ENCODE data around the gene FBXL14. TPM values are rescaled to one million over a fixed set of nuclear protein-coding genes. Genes with fewer than 3 reads are reported as not detected.

Gene FBXL14
- polyA plus RNA-seq, 1 of the 3 experiments (the other 2 are of a cell fraction) = 11.3 TPM

DNA sequence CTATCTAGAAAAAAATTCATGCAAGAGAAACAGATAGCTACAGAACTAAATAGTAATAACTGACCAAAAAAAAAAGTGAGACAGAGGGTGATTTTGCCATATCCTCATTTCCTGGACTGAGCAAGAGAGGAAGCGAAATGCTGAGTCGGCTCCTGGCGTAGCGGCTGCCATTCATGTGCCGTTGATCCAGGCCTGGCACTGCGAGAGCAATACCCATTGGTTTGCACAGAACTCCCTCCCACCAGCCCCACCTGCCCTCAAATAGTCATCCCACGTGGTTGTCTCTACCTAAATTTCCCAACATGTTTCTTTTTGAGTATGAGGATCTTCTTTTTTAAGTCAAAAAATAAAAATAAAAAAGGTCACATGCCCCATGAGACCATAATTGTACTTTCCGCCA, 25.2 kb upstream of the FBXL14 start:
- Histone ChIP-seq H3K36me3 (replicated peaks in 1 of 2; ENCODE audit: control insufficient read depth in 1 of 2, insufficient read depth in 2 of 2, low read length in 1 of 2) (peaks cover 0 to 6% of the 10 kb centered on the region in 2 experiments), H3K9ac (no peak overlapping the region), H3F3A (replicated peaks; ENCODE audit: insufficient read depth) (peaks cover 13% of the 10 kb centered on the region), H4K20me1 (ENCODE audit: insufficient read depth) (peaks cover 14% of the 10 kb centered on the region; the same call in 1 of the 2 replicates), H3K79me2 (ENCODE audit: insufficient read depth) (peaks cover 86% of the 10 kb centered on the region), H3K9me2 (no peaks in the 10 kb centered on the region), H3K4me1 (ENCODE audit: control insufficient read depth in 1 of 2, insufficient read depth in 2 of 2, low read depth in 1 of 2, low read length in 1 of 2) (peaks cover 0 to 9% of the 10 kb centered on the region in 2 experiments; a peak in 1 of 4 replicates), H2AFZ (ENCODE audit: low read depth) (no peak overlapping the region), H3K4me2 (no peak overlapping the region), H3K27ac (ENCODE audit: low read depth in 2 of 2, low read length in 1 of 2) (no peak overlapping the region), H3K27me3 (ENCODE audit: insufficient read depth) (no peaks in the 10 kb centered on the region), H3K9me3 (no peaks in the 10 kb centered on the region), H3K4me3 (ENCODE audit: low read depth in 2 of 2, low read length in 1 of 2) (no peak overlapping the region)
- no peak for DNase-seq
- 93% methylated on average over 8 of the region's 8 CpGs for WGBS (ENCODE audit: low lambda C conversion rate)
- ChIA-PET CTCF (interaction anchor here (1.7 kb wide), 1 partner anchor 14 kb away, joined by 7 read pairs; no protein-coding TSS in a partner anchor), POLR2A (no interaction called here)
- no peak for TF ChIP-seq GABPA (IDR thresholded peaks at IDR 0.05; ENCODE audit: low read depth)
- TF ChIP-seq FOXJ3 (CRISPR knock-in tag; IDR thresholded peaks at IDR 0.05) = no peak
- TF ChIP-seq, protein P1, sequence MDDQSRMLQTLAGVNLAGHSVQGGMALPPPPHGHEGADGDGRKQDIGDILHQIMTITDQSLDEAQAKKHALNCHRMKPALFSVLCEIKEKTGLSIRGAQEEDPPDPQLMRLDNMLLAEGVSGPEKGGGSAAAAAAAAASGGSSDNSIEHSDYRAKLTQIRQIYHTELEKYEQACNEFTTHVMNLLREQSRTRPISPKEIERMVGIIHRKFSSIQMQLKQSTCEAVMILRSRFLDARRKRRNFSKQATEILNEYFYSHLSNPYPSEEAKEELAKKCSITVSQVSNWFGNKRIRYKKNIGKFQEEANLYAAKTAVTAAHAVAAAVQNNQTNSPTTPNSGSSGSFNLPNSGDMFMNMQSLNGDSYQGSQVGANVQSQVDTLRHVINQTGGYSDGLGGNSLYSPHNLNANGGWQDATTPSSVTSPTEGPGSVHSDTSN (IDR thresholded peaks at IDR 0.05) = no peak
- TF ChIP-seq TEAD4 (IDR thresholded peaks at IDR 0.05; ENCODE audit: borderline replicate concordance, insufficient read depth) = no peak
- TF ChIP-seq MXI1 (IDR thresholded peaks at IDR 0.05; ENCODE audit: low read depth, low read length) = no peak
- TF ChIP-seq, protein P2, sequence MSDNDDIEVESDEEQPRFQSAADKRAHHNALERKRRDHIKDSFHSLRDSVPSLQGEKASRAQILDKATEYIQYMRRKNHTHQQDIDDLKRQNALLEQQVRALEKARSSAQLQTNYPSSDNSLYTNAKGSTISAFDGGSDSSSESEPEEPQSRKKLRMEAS (IDR thresholded peaks at IDR 0.05; ENCODE audit: low read depth) = no peak
- TF ChIP-seq ELF1 (IDR thresholded peaks at IDR 0.05) = no peak
- TF ChIP-seq POLR2AphosphoS5 (IDR thresholded peaks at IDR 0.05; ENCODE audit: low read depth, low read length) = no peak
- TF ChIP-seq NFIC (IDR thresholded peaks at IDR 0.05; ENCODE audit: borderline replicate concordance) = no peak
- TF ChIP-seq, protein P3, sequence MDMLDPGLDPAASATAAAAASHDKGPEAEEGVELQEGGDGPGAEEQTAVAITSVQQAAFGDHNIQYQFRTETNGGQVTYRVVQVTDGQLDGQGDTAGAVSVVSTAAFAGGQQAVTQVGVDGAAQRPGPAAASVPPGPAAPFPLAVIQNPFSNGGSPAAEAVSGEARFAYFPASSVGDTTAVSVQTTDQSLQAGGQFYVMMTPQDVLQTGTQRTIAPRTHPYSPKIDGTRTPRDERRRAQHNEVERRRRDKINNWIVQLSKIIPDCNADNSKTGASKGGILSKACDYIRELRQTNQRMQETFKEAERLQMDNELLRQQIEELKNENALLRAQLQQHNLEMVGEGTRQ (IDR thresholded peaks at IDR 0.05; ENCODE audit: borderline replicate concordance, low read depth, low read length) = no peak
- no peak for TF ChIP-seq RAD21 (IDR thresholded peaks at IDR 0.05; ENCODE audit: low read length)
- no peak for TF ChIP-seq RXRA (IDR thresholded peaks at IDR 0.05; ENCODE audit: borderline replicate concordance, low read depth)
- no peak for TF ChIP-seq YY1 (IDR thresholded peaks at IDR 0.05; ENCODE audit: low read depth)
- TF ChIP-seq, protein P4, sequence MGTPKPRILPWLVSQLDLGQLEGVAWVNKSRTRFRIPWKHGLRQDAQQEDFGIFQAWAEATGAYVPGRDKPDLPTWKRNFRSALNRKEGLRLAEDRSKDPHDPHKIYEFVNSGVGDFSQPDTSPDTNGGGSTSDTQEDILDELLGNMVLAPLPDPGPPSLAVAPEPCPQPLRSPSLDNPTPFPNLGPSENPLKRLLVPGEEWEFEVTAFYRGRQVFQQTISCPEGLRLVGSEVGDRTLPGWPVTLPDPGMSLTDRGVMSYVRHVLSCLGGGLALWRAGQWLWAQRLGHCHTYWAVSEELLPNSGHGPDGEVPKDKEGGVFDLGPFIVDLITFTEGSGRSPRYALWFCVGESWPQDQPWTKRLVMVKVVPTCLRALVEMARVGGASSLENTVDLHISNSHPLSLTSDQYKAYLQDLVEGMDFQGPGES (IDR thresholded peaks at IDR 0.05; ENCODE audit: low read depth, low read length) = no peak
- TF ChIP-seq, protein P5, sequence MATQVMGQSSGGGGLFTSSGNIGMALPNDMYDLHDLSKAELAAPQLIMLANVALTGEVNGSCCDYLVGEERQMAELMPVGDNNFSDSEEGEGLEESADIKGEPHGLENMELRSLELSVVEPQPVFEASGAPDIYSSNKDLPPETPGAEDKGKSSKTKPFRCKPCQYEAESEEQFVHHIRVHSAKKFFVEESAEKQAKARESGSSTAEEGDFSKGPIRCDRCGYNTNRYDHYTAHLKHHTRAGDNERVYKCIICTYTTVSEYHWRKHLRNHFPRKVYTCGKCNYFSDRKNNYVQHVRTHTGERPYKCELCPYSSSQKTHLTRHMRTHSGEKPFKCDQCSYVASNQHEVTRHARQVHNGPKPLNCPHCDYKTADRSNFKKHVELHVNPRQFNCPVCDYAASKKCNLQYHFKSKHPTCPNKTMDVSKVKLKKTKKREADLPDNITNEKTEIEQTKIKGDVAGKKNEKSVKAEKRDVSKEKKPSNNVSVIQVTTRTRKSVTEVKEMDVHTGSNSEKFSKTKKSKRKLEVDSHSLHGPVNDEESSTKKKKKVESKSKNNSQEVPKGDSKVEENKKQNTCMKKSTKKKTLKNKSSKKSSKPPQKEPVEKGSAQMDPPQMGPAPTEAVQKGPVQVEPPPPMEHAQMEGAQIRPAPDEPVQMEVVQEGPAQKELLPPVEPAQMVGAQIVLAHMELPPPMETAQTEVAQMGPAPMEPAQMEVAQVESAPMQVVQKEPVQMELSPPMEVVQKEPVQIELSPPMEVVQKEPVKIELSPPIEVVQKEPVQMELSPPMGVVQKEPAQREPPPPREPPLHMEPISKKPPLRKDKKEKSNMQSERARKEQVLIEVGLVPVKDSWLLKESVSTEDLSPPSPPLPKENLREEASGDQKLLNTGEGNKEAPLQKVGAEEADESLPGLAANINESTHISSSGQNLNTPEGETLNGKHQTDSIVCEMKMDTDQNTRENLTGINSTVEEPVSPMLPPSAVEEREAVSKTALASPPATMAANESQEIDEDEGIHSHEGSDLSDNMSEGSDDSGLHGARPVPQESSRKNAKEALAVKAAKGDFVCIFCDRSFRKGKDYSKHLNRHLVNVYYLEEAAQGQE (IDR thresholded peaks at IDR 0.05; ENCODE audit: low read depth, low read length) = no peak
